Activated T-helper 1 cell treated with Interleukin-2 at 50 U/mL for 16 hours (primary cell): ENCODE results near the gene SF3A1.
"Not testable (repeated sequence)": the region's sequence is repeated elsewhere in the genome, so short reads cannot be mapped to it uniquely, and the experiment has no call there.

Experiments used
- DNase-seq: peaks from one replicate; pipeline ENCODE4 v3.0.0-alpha.2; 2020; ENCODE audit warnings: low read depth

The SF3A1 gene

GRCh38 chr22:30347255-30347892 lies 9.3 kb downstream of the SF3A1 start:
- no peak for DNase-seq

GRCh38 chr22:30344447-30345200 lies 12.1 kb downstream of the SF3A1 start:
- DNase-seq, result no peak

DNA sequence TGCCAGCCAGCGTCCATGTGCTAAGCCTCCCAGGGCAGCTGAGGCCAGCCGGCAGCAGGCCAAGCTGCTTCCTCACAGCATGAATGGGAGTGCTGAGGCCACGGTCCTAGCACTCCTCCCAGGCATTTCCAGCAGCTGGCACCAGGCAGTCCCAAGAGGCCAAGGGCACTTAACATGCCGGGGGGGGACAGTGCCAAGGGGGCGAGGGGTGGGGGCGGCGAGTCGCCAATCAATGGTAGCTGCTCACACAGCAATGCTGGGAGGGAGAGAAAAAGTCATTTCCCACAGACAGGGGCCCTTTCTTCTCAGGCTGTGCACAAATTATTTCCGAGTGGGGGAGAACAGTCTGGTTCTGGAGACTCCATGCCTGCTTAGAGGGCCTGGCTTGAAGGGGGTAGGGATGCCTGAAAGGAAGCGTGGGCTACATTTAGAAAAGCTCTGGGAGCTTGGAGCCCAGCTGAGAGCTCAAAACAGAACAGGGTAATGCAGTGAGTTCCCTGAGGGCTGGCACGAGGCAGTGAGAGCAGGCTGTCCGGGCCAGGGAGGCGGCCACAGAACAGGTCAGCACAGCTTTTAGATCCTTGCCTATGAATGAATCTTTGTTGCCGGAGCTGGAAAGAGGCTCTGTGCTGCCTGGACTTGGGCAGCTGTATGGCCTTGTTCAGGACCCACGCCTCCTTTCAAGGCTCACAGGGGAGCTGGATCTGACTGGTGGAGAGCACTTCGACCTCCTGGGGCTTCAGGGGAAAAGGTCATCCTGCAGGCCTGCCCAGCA lies 15.6 kb downstream of the SF3A1 start:
- DNase-seq, result no peak

DNA sequence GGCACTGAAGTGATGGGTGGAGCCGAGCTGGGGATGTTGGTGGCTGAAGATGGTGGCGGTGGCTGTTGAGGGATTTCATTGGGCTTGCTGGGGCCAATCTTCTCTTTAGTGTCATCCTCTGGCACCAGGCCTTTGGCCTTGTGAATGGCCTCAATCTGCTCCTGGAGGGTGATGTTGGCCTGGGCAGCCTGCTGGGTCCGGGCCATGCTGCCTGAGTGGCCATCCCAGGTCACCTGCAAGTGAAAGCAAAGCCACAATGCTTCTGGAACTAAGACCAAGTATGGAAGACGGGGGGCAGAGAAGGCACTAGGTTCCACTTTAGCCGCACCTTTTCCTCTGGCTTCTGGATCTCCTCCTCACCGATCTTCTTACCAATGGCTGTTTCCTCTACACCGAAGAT lies 17.9 kb downstream of the SF3A1 start:
- no peak for DNase-seq

GRCh38 chr22:30338341-30338740 lies 18.4 kb downstream of the SF3A1 start:
- not testable (repeated sequence) for DNase-seq

DNA sequence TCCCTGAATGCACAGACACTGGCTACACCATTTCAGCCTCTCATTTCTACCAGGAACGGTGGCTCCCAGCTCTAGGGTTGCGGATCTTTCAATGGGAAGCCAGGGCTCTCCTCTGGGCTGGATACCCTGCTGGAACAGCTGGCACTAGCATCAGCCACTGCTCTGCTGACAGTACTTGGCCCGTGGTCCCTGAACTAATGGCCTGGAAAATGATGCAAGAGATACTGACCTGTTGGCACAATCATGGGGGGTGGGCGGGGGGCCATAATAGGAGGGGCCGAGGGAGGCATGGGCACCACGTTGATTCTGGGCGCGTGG lies 19.3 kb downstream of the SF3A1 start:
- no peak for DNase-seq

DNA sequence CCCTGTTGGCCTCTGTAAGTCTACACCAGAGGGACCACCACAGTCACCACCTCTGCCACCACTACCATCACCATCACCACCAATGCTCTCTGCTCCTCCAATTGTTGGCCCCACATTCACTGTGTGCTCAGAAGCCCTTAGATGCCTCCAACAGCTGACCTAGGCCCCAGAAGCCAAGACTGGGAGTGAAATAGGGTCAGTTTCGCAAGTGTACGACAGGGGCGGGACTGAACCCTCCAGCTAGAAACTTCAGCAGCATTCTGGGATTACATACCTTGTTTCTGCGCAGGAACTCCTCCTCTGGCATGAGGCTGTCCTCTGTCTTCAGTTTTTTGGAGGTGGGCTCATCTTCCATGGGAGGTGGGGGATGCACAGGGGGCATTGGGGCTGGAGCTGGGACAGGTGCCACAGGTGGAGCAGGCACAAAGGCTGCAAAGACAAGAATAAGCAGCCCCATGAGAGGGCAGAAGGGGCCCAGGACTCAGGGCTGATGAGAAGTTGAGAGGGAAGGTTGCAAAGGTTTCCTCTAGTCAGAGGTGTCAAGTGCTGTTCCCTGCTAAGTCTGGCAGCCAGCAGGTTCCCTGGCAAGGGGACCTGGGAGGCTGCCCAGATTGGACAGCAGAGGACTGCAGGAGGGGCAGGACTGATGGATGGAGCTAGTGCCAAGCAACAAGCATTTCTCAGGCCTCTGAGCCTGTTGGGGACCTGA lies 19.8 kb downstream of the SF3A1 start:
- DNase-seq, result no peak

DNA sequence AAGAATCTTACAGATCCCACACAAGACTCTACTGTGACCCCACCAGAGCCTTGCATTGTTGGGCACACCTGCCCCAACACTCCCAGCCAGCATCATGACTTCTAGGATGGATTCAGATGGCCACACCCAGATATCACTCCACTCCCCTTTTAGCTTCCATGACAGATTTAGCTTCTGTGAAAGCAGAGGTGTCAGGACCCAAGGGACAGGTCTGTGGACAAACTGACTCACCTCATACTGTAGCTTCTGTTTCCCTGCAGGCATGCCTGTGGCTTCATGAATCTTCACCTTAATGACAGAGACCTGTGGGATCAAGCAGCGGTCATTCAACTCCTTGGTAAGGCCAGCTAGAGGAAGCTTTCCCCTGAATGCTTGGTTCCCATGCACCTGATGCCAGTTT lies 21.5 kb downstream of the SF3A1 start:
- DNase-seq, result no peak

DNA sequence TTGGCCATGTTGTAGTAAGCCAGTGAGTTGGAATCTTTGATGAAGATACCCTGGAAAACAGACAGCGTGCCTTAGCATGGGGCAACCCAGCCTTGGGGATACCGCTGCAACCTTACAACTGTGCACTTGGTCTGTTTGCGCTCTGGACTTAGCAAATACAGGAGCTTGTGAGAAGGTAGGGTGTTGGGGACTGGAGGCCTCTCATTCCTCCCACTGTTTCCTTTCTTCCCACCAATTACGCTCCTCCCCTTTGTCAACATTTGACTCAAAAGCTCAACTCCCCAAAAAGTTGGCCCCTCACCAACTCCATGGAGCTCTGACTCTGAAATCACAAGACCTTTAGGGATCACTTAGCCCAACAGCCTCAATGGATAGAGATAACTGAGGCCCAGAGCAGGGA lies 22.0 kb downstream of the SF3A1 start:
- DNase-seq, result no peak

DNA sequence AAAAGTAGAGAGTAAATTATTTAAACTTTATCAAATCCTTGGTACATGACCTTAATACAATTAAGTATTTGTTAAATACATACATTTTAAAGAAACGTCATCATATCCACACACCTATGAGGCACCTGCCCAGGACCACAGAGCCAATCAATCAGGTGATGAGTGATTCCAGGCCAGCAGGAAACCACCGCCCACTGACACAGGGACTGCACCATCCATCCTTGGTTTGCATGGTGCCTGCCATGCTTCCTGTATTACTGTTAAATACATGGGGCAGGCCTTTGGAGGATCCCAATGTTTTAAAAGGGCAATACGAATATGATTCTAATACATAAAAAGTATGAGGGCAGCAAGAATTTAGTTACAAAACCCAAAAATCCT lies 23.0 kb downstream of the SF3A1 start:
- DNase-seq, result no peak

GRCh38 chr22:30332994-30333706 lies 23.5 kb downstream of the SF3A1 start:
- DNase-seq, result no peak

DNA sequence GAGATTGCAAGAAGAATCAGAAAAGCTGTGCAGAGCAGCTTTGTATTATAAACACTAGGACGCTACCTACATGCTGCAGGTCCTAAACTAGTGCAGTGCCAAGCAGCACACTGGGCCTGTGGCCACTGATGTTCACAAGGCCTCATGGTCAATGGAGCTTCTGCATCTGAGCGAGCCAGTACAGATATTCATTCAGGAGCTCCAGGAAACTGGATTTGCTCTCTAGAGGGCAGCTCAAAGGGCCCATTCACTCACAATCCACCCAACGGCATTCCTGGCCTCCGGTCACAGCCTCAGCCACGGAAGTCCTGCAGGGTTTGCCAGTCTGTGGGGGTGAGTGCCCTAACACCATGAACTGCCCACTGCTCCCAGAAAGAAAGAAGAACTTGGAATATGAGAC lies 24.1 kb downstream of the SF3A1 start:
- DNase-seq, result no peak

DNA sequence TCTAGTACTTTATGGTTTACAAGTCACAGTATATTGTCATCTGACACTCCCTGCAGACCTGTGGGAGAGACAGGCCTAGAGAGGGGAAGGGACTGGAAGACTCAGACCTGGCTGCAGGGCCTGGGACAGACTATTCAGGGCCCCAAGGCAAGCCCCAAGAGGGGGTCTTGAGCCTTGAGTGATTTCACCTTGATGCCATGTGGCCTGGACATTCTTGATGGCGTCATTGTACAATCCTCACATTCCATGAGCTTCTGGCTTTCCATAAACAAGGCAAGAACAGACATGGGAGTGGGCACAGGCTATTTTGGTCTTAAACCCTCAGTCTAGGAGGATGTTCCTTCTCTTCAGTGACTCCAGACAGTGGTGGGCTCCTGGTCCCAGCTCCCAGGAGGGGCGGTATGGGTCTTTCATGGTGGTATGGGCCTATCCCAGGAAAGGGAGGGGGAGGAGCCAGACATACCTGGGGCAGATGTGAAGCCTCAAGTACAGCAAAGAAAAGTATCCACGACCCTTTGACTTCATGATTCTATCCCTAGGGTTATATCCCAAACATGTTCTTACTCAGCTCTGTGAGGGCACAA lies 28.1 kb downstream of the SF3A1 start:
- DNase-seq, result no peak

DNA sequence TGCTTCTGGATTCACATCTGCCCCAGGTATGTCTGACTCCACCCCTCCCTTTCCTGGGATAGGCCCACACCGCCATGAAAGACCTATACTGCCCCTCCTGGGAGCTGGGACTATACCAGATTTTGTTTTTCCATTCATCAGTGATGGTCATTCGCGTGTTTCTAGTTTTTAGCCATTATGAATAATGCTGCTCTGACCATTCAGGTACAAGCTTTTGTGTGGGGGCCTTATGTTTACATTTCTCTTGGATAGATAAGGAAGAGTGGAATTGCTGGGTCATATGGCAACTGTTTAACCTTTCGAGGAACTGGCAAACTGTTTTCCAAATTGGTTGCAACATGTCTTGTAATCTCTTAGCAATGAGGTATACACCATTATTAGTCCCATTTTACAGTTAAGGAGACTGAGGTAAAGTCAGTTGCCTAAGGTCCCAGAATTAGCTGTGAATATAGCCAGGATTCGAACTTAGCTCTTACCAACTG lies 28.8 kb downstream of the SF3A1 start:
- DNase-seq, result no peak

DNA sequence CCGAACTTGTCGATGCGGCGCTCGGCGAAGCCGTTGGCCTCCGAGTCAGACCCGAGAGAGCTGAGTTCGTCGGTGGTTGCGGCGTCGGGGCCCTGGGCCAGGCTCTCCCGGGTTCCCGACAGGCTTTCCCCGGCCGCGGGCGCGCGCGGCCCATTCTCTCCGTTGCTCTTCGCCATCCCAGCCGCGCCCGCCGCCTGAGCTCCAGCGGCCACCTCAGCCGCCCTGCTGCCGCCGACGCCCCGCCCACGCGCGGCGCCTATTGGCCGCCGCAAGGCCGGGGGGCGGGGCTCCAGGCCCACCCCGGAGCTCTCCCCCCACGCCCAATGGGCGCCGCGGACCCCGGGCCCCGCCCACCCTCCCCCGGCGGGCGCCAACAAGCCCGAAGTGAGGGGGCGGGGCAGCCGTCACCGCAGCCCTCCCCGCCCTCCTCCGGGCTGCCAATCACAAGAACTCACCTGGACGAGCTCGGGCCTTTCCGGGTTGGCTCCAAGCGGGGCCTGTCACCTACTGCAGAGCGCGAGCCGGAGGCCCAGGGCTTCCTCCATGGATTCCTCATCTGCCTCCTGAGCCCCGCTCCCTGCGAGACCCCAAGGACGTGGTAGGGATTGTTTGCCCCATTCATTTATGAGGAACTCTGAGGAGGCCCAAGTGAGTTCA lies 29.9 kb downstream of the SF3A1 start, which contains the start of gene TBC1D10A:
Gene TBC1D10A, minus strand, starts transcription at position 236 of the 657 bp plus-strand sequence. Its CDS starts 60 bp downstream, at position 176.
- peak; percentile 95 for DNase-seq

- DNase-seq, result no peak
These were observed 30.4 kb downstream of the SF3A1 start for GRCh38 chr22:30326255-30326705.

- no peak for DNase-seq
These were observed 30.9 kb downstream of the SF3A1 start for GRCh38 chr22:30325724-30326254.

DNA sequence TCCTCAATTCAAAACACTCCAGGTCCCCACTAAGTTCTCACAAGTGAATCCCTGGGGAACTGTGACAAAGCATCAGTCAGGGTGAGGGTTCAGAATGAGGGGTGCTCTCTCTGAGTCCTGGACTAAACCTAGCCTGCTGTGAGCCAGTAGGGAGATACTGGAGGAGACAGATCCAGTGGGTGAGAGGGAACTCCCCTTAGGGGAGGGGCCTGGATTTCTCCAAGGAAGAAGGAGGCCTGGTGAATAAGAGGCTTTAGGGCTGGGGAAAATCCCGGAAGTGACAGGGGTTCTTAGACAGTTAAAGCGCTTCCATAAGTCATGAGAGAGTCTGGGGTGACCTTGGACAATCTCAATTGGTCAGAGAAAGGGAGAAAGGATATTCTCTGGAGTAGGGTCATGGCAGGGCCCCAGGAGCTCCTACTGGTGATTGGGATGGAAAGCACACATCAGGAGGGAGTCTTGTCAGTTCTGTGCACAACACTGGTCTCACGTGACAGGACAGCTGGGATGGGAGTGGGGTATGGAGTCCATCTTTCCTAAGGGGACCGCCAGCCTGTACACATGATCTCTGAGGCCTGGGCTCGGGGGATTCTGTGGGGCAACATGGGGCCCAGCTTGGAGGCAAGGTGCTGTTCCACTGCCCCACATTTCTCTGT lies 31.5 kb downstream of the SF3A1 start:
- no peak for DNase-seq

DNA sequence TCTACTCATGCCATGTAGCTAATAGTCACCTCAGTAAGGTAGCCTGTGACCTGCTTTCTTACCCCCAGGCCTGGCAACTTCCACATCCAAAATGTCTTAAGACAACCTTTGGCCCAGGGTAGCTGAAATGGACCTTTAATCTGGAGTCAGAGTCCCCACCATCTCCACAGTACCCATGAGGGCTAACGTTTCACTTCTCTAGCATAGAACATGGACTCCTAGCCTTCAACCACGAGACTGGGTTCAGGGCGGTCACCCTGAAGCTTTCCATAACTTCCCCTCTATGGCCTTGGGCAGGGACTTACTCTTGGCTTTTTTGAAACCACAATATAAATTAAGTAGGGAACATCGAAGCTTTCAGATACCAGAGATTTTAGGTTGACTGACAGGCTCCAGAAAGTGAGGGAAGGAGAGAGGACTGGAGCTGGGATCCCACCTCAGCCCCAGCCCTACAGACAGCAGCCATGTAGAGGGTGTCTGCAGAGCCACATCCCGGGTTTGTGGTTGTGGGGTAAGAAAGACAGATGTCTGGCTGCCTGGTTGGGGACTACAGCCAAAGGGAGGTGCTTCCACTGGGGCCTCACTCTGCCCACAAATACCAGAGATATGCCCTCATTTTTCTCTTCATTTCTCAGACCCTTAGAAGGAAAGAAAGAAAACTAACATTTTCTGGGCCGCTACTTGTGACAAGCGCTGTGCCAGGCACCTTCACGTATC lies 32.5 kb downstream of the SF3A1 start:
- DNase-seq, result no peak
